Measurements from ENCODE around the gene ROPN1L.

The ROPN1L gene

GRCh38 chr5:10457682-10458574 is 16.2 kb downstream of the ROPN1L start:
- no peak for DNase-seq (ENCODE audit: low read depth)

- no peak for DNase-seq (ENCODE audit: low read depth)
Observed at GRCh38 chr5:10459080-10460055, 17.7 kb downstream of the ROPN1L start.

DNA sequence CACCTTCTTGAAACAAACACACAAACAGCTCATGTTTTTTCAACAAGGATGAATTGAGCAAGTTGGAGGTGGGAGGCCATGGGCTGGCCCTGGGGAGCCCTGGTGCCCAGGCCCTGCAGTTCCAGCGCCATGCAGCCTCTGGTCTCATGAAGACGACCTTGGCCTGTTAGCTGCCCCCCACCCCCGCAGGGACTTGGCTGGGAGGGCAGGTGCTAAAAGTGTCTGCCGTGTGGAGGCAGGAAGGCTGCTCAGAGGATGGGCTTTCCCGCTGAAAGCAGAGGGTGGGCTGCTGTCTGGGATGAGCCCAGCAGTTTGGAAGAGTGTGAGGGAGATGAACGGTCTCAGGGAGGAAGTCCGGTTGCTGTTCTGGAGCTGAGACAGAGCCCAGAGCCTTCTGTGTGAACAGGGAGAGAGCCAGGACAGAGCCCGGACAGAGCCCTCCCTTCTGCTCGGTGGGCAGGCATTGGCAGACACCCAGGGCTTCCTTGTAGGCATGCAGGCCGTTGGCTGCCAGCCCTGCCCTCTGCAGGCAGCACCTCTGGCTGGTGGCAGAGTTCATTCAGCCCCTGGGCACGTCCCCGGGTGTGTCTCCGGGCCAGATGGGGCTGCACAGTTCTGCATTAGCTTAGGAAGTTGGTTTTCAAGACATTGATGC is 18.7 kb downstream of the ROPN1L start:
- no peak for DNase-seq (ENCODE audit: low read depth)

- DNase-seq (ENCODE audit: low read depth): no peak
Observed at GRCh38 chr5:10461041-10461440, 19.4 kb downstream of the ROPN1L start.

GRCh38 chr5:10461904-10462555 is 20.4 kb downstream of the ROPN1L start:
- DNase-seq (ENCODE audit: low read depth): no peak

- no peak for DNase-seq (ENCODE audit: low read depth)
Observed at GRCh38 chr5:10463566-10463965, 21.9 kb downstream of the ROPN1L start.

- no peak for DNase-seq (ENCODE audit: low read depth)
Observed at GRCh38 chr5:10464173-10464572, 22.5 kb downstream of the ROPN1L start.

DNA sequence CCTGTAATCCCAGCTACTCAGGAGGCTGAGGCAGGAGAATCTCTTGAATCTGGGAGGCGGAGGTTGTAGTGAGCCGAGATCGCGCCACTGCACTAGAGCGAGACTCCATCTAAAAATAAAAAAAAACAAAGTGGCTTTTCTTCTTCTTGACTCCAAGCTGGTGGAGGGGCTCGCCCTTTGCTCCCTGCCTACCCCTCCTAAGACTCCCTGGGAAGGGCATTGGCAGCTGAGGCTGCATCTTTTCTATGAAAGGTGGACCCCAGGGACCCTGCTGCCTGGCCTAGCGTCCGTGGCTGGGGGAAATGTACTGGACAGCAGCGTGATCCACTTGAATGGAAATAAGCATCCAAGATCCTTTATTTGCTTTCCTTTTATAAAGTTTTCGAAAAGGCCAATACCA is 24.0 kb downstream of the ROPN1L start:
- DNase-seq (ENCODE audit: low read depth): no peak

DNA sequence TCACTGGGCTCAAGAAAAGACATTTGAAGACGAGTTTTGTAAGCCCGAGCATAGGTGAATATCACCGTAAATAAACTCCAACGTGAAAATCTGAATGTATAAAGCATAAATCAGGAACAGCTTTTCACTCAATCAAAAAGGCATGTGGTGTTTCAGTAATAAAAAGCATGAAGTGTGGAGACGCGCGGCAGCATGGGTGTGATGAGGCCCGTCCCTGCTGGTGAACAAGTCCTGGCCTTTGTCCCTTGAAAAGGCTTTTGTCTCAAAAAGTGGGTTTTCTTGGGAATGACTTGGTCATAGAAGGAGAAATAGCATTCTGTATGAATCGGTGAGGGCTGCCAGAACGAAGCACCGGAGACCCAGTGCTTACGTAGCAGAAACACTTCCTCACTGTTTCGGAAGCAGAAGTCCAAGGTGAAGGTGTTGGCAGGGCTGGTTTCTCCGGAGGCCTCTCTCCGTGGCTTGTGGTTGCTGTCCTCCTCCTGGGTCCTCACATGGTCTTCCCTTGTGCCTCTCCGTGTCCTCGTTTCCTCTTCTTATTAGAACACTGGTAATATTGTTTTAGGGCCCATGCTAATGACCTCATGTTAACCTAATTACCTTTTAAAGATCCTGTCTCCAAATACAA is 24.9 kb downstream of the ROPN1L start:
- DNase-seq (ENCODE audit: low read depth): no peak

- DNase-seq (ENCODE audit: low read depth): no peak
Observed at GRCh38 chr5:10467281-10468198, 25.9 kb downstream of the ROPN1L start.

DNA sequence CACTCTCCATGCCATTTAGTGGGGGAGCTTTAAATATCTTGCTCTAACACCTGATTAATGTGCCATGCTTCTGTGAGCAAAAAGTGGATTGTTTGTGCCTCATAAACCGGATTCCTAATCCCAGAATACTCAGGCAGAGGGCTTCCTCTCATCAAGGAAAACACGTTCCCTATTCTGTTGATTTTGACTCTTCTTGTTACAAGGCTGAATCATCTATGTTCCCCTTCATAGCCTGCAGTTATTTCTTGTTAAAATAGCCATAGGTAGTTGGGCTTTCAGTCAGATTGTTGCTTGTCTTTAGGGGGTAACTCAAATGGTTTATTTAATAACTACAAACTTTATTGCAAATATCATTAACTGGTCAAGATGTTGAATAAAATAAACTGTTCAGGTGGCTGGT is 26.6 kb downstream of the ROPN1L start:
- no peak for DNase-seq (ENCODE audit: low read depth)

DNA sequence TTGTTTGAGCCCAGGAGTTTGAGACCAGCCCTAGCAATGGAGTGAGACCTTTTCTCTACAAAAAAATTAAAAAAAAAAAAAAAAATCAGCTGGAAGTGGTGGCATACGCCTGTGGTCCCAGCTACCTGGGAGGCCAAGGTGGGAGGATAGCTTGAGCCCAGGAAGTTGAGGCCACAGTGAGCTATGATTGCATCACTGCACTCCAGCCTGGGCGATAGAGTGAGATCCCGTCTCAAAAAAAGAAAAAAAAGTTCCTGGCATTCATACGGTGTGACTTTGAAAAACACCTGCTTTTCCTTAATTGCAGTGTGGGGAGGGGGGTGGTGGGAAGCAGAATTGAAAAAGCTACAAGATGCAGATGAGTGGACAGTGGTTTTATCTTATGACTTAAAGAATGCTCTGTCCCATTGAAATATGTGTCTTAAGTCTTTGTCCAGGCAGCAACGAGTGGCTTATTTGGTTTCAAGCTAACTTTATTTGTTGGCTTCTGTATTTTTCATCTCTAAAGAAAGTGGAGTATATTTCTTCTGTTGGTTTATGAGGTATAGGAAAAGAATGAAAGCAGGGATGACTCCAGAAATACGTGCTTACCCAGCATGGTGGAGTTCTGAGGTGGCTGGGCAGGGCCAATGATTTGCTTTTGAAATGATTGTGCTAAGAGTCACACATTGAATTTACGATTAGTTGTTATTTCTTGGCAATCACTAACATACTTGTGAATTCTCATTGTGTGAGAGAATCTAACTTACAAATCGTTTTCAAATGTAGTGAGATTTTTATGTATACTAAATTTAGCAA is 27.8 kb downstream of the ROPN1L start:
- peak; percentile 74 for DNase-seq (ENCODE audit: low read depth)

GRCh38 chr5:10470669-10471068 is 29.0 kb downstream of the ROPN1L start:
- no peak for DNase-seq (ENCODE audit: low read depth)

GRCh38 chr5:10471677-10472076 is 30.0 kb downstream of the ROPN1L start:
- DNase-seq (ENCODE audit: low read depth): no peak

DNA sequence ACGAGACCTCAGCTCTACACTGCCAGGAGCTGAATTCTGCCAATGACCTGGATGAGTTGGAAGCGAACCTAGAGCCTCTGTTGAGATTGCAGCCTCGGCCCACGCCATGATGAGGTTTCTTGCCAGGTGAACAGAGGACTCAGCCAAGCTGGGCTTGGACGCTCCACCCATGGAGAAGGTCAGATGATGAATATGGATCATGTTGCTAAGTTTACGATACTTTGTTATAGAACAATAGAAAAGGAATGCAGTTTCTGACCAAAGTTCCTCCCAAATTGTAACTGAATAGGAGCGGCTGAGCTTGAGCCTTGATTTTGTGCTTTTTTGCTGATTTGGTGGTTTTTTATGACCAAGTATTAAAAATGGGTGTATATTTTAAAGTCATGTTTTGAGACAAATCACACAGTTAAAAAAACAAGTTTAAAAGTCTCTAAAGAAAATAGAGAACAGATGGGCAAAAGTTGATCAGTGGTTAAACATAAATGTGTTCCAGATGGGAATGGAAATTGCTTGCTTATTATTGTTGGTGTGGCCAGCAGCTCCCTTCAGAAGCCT is 32.9 kb downstream of the ROPN1L start:
- peak; percentile 73 for DNase-seq (ENCODE audit: low read depth)

DNA sequence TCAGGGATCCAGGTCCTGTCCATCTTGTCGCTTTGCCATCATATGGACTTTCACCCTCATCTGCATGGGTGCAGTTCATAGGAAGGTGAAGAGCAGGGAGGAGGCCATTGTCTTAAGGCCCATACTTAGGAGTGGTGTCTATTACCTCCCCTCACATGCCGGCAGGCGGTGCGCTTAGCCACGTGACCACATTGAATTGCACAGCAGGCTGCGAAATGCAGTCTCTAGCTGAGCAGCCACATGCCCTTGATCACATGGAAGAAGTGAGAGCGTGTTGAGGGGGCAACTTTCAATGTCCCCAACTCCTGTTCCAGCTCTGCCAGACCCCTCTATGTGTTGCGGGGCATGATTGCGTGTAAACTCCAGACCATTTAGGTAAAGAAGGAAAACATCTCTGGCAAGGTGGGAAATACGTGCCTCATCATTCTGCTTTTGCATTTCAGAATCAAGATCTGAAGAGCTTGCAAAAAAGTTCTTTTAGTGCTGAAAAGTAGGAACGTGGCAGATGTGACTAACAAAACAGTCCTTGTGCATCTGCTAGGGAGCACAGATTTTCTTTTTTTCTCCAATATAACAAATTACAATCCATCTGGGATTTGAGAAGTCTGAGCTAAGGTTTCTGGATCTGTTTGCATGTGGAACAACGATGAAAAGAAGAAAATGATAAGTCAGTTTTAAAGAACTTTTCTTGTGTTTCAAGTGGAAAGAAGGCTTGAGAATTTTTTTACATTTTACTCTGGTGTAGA is 34.4 kb downstream of the ROPN1L start:
- DNase-seq (ENCODE audit: low read depth): no peak

GRCh38 chr5:10476878-10477277 is 35.2 kb downstream of the ROPN1L start:
- no peak for DNase-seq (ENCODE audit: low read depth)

DNA sequence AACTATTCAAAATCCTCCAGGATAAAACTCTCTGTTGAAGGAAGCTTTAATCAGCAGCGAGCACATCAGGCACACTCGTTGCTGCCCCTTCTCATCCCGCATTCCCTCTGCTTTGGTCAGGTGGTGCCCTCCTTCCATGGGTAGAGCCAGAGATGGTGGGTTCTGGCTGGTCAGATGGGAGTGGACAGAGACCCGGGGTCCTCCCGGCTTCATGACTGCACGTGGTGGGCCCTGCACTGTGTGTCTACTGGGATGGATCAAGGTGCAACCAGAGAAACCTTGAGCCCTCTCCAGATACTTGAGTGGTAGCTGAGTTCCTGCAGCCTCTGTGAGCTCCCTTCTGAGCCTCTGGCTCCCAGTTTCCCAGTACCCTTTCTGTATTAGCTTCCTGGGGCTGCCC is 36.3 kb downstream of the ROPN1L start:
- no peak for DNase-seq (ENCODE audit: low read depth)
